Upper lobe of left lung (tissue), 6 donors: ENCODE results near the gene ADD1. TPM values are rescaled to one million over a fixed set of nuclear protein-coding genes. Genes with fewer than 3 reads are reported as not detected.
A peak's percentile ranks its signal among the peaks of the same experiment; 100 is the strongest.

Experiments
- ATAC-seq, 2 donors: fragments of 200-7000 bp; cut with Tn5 transposase; one replicate each; pipeline ENCODE4 v1.9.1; 2022; ENCODE audit warnings: mild to moderate bottlenecking in 2 of 2, moderate library complexity in 2 of 2; ENCODE audit not compliant: low FRiP score in 2 of 2
- DNase-seq, 2 donors: peaks; one replicate each; pipeline ENCODE4 v3.0.0-alpha.2; 2019 to 2020
- H3K27ac ChIP-seq, 4 donors: fragments of 200-600 bp; sonication (generic); one replicate each; pipeline ENCODE4 v1.5.1; 2016 to 2019
- H3K27me3 ChIP-seq, 4 donors: fragments of 200-600 bp; sonication (generic); one replicate each; pipeline ENCODE4 v1.5.1; 2017 to 2019
- H3K36me3 ChIP-seq, 4 donors: fragments of 200-600 bp; sonication (generic); one replicate each; pipeline ENCODE4 v1.5.1; 2016 to 2019
- H3K4me1 ChIP-seq, 4 donors: fragments of 200-600 bp; sonication (generic); one replicate each; pipeline ENCODE4 v1.5.1; 2018 to 2019
- H3K4me3 ChIP-seq, 4 donors: fragments of 200-600 bp; sonication (generic); one replicate each; pipeline ENCODE4 v1.5.1; 2017 to 2019; ENCODE audit warnings: mild to moderate bottlenecking in 2 of 4, moderate library complexity in 1 of 4
- H3K9me3 ChIP-seq, 4 donors: fragments of 200-600 bp; sonication (generic); one replicate each; pipeline ENCODE4 v1.5.1; 2018 to 2019
- EP300 ChIP-seq, 4 donors: sonication (generic); formaldehyde crosslinking; IDR thresholded peaks; one replicate each; pipeline ENCODE4 v1.5.1; 2017; ENCODE audit warnings: antibody characterized with exemption in 4 of 4, control low read depth in 2 of 4
- POLR2A ChIP-seq, 4 donors: fragments of 450-650 bp; IDR thresholded peaks; one replicate each; pipeline ENCODE4 v1.5.1; 2016 to 2017; ENCODE audit warnings: antibody characterized with exemption in 4 of 4, mild to moderate bottlenecking in 2 of 4
- POLR2AphosphoS5 ChIP-seq, 2 donors: sonication (generic); formaldehyde crosslinking; IDR thresholded peaks; one replicate each; pipeline ENCODE4 v1.5.1; 2017; ENCODE audit warnings: antibody characterized with exemption in 2 of 2
- WGBS, 2 donors: methylation state at CpG; one replicate each; pipeline ENCODE4 v1.1.5; 2017 to 2018; 5-methylcytosine and 5-hydroxymethylcytosine counted together
- total RNA-seq, 6 donors: library from RNA; depleted of rRNA in 4 of 6; stranded (reverse); fragments of >200 nt in 4 of 6; gene quantifications; one replicate each; pipeline versions ENCODE4 v1.1.0 to v1.2.1, GENCODE V29; 2016 to 2021
- TF ChIP-seq, protein P1 (sequence below), 6 experiments: fragments of 450-650 bp in 4 of 6; fragments of 200-600 bp in 2 of 6; sonication (generic) in 2 of 6; IDR thresholded peaks; one replicate each; pipeline ENCODE4 v1.5.1; 2016 to 2019; ENCODE audit warnings: antibody characterized with exemption in 6 of 6
- donor health status: DM: no; HTN: no; CAD: no; lungs with moderate emphysema.
- donor health status: DM: no; HTN: yes; CAD: no; lungs with severe emphysema.

ADD1 gene
- total RNA-seq, 6 donors from 2014 or later = 184 to 651 (median 290) TPM

DNA sequence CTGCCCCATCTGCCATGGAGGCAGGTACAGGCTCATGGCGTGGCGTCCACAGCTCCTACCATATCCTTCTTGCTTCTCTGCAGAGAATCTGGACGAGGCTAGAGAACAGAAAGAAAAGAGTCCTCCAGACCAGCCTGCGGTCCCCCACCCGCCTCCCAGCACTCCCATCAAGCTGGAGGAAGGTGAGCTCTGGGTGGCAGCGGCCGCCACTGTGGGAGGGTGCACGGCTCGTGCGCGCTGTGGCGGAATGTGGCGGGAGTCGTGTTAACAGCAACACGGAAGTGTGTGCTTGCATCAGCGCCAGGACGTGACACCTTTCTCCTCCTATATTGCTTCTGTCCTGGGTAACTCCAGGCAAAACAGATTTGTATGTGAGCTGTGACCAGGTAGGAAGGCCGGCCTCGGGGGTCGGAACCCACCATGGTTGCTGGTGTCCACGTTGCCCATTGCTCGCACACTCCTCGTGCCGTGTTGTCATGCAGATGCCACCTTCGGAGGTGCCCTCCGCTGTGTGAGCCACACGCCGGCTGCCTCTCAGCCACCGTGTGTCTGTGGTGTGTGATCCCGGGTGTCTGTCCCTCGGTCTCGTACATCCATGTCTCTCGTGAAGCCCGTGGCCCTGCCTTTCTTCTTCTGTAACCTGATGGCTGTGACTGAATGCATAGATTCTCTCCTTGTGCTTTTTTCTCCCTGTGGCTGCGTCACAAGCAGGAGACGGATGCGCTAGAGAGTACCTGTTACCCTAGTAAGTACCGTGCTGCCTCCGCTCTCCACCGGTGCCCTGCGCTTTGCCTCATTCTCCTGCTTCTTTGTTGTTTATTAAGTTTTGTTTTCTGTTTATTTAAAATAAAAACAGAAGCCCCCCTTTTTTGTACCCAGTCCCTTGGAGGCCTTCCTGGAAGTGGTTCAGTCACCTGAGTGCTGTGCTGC lies 82.6 kb downstream of the ADD1 start:
- Histone ChIP-seq H3K27me3 (no peaks in the 10 kb centered on the region), H3K36me3 (peaks cover 18 to 97% (median 77%) of the 10 kb centered on the region in 4 donors), H3K9me3 (no peaks in the 10 kb centered on the region), H3K4me3 (no peak overlapping the region), H3K4me1 (peaks cover 24 to 52% (median 51%) of the 10 kb centered on the region in 4 donors), H3K27ac (no peak overlapping the region)
- WGBS, 2 donors = 91 to 94% methylated on average over 39 to 41 of the region's 41 CpGs
- TF ChIP-seq POLR2AphosphoS5 (IDR thresholded peaks at IDR 0.05) = no peak
- TF ChIP-seq, protein P1, sequence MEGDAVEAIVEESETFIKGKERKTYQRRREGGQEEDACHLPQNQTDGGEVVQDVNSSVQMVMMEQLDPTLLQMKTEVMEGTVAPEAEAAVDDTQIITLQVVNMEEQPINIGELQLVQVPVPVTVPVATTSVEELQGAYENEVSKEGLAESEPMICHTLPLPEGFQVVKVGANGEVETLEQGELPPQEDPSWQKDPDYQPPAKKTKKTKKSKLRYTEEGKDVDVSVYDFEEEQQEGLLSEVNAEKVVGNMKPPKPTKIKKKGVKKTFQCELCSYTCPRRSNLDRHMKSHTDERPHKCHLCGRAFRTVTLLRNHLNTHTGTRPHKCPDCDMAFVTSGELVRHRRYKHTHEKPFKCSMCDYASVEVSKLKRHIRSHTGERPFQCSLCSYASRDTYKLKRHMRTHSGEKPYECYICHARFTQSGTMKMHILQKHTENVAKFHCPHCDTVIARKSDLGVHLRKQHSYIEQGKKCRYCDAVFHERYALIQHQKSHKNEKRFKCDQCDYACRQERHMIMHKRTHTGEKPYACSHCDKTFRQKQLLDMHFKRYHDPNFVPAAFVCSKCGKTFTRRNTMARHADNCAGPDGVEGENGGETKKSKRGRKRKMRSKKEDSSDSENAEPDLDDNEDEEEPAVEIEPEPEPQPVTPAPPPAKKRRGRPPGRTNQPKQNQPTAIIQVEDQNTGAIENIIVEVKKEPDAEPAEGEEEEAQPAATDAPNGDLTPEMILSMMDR (IDR thresholded peaks at IDR 0.05) = no peak
- no peak for TF ChIP-seq EP300 (IDR thresholded peaks at IDR 0.05)
- TF ChIP-seq POLR2A (IDR thresholded peaks at IDR 0.05) = no peak
- DNase-seq (peak in 1 of 2 donors; percentile 62), ATAC-seq (no peak)

DNA sequence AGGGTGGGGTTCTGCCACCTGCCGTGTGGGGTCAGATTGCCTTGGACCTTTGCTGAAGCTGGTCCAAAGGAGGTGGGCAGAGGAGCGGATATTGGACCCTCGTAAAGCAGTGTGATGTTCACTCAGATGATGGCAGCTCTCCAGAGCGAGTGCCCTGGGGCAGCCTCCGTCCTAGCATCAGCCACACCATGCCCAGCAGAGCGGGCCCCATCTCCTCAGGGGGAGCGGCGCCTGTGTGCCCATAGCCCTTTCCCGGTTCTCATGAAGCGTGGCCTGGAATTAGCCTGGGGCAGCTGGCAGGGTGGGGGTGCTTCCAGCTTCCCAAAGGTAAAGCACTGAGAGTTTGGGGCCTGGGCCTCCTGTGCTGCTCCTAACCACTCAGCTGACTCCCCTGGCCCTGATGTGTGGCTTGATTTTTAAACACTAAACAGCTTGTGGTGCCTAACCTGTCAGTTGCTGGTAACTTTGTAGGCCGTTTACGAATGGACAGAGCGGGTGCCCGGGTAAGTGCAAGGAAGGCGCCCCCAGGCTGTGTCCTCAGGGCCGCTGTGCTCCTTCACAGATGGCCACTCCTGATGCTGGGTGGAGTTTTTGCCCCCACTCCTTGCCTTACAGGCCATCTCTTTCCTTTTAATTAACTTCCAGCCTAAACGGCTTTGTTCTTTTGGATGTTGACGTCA lies 83.5 kb downstream of the ADD1 start:
- Histone ChIP-seq H3K27ac (no peak overlapping the region), H3K9me3 (no peaks in the 10 kb centered on the region), H3K4me3 (no peak overlapping the region), H3K36me3 (peaks cover 18 to 98% (median 81%) of the 10 kb centered on the region in 4 donors), H3K27me3 (no peaks in the 10 kb centered on the region), H3K4me1 (peaks cover 33 to 59% (median 57%) of the 10 kb centered on the region in 4 donors)
- no peak for ATAC-seq
- DNase-seq = no peak
- 96 to 97% methylated on average over 15 to 17 of the region's 18 CpGs for WGBS, 2 donors
- TF ChIP-seq POLR2A (IDR thresholded peaks at IDR 0.05) = no peak
- TF ChIP-seq POLR2AphosphoS5 (IDR thresholded peaks at IDR 0.05) = no peak
- TF ChIP-seq EP300 (IDR thresholded peaks at IDR 0.05) = no peak
- TF ChIP-seq, protein P1 (IDR thresholded peaks at IDR 0.05) = no peak

DNA sequence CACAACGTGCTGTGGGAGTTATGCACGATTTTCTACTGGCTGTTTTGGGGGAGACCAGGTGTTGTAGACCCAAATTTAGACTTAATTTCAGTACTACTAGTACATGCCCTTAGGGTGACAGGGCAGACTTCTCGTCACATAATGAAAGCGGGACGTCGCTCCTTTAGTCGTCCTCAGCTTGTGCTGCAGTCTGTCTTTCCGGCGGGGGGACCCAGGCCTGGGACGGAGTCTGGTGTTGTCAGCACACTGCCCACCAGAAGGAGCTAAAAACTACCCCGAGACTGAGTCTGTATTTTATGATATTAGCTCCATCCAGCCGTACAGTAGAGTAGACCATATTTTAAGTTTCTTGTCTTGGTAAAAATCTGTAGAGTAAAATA lies 84.0 kb downstream of the ADD1 start:
- no peak for ATAC-seq
- peaks cover 33 to 59% (median 57%) of the 10 kb centered on the region in 4 donors for H3K4me1 ChIP-seq
- H3K4me3 ChIP-seq = no peak overlapping the region
- 92 to 96% methylated on average over 7 to 12 of the region's 12 CpGs for WGBS, 2 donors
- H3K27ac ChIP-seq = peak overlapping the region in 2 of 4 donors; percentile 87 to 94
- DNase-seq = no peak
- no peak for TF ChIP-seq EP300 (IDR thresholded peaks at IDR 0.05)
- no peak for TF ChIP-seq POLR2A (IDR thresholded peaks at IDR 0.05)
- TF ChIP-seq, protein P1 (IDR thresholded peaks at IDR 0.05) = no peak
- TF ChIP-seq POLR2AphosphoS5 (IDR thresholded peaks at IDR 0.05) = no peak
- H3K36me3 ChIP-seq = peaks cover 18 to 96% (median 81%) of the 10 kb centered on the region in 4 donors
- H3K27me3 ChIP-seq = no peaks in the 10 kb centered on the region
- H3K9me3 ChIP-seq = no peaks in the 10 kb centered on the region

DNA sequence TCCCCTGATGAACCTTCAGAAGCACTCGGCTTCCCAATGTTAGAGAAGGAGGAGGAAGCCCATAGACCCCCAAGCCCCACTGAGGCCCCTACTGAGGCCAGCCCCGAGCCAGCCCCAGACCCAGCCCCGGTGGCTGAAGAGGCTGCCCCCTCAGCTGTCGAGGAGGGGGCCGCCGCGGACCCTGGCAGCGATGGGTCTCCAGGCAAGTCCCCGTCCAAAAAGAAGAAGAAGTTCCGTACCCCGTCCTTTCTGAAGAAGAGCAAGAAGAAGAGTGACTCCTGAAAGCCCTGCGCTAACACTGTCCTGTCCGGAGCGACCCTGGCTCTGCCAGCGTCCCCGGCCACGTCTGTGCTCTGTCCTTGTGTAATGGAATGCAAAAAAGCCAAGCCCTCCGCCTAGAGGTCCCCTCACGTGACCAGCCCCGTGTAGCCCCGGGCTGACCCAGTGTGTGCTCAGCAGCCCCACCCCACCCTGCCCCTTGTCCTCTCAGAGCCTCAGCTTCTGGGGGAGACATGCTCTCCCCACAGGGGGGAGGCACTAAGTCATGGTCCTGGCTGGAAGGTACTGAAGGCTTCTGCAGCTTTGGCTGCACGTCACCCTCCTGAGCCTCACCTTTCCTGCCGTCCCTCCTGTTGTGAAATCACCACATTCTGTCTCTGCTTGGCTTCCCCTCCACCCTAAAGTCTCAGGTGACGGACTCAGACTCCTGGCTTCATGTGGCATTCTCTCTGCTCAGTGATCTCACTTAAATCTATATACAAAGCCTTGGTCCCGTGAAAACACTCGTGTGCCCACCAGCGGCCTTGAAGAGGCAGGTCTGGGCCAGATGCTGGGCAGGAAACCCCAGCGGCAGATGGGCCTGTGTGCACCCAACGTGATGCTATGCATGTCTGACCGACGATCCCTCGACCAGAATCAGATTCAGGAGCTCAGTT lies 84.9 kb downstream of the ADD1 start:
- TF ChIP-seq EP300 (IDR thresholded peaks at IDR 0.05) (no peak), POLR2A (IDR thresholded peaks at IDR 0.05) (no peak), POLR2AphosphoS5 (IDR thresholded peaks at IDR 0.05) (no peak)
- TF ChIP-seq, protein P1 (IDR thresholded peaks at IDR 0.05) = no peak
- no peaks in the 10 kb centered on the region for H3K27me3 ChIP-seq
- no peak overlapping the region for H3K4me3 ChIP-seq
- H3K4me1 ChIP-seq = peaks cover 34 to 59% (median 57%) of the 10 kb centered on the region in 4 donors
- peak in 1 of 2 donors; percentile 59 for DNase-seq
- WGBS, 2 donors = 75 to 80% methylated on average over 18 to 32 of the region's 32 CpGs
- no peak for ATAC-seq
- H3K27ac ChIP-seq = peak overlapping the region; percentile 38 to 94 (median 89)
- peaks cover 18 to 87% (median 77%) of the 10 kb centered on the region in 4 donors for H3K36me3 ChIP-seq
- H3K9me3 ChIP-seq = no peaks in the 10 kb centered on the region
